ENCODE data around the gene ANKRD37.

DNA sequence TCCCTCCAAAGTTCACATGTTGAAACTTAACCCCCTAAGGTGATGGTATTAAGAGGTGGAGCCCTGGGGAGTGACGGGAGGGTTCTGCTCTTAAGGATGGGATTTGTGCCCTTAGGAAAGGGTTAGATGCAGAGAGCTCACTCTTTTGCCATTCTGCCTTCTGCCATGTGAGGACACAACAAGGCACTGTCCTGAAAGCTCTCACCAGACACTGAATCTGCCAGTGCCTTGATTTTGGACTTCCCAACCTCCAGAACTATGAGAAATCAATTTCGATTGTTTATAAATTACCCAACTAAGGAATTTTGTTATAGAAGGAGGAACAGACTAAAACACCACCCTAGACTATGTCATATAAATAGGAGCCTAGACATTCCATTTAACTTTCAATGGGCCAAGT is 12.6 kb upstream of the ANKRD37 start:
- TF ChIP-seq, protein P1, sequence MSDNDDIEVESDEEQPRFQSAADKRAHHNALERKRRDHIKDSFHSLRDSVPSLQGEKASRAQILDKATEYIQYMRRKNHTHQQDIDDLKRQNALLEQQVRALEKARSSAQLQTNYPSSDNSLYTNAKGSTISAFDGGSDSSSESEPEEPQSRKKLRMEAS (IDR thresholded peaks at IDR 0.05): no peak
- TF ChIP-seq CREB1 (IDR thresholded peaks at IDR 0.05; ENCODE audit: low read depth): no peak
- TF ChIP-seq EP300 (IDR thresholded peaks at IDR 0.05; ENCODE audit: borderline replicate concordance): no peak
- no peak for TF ChIP-seq TEAD4 (IDR thresholded peaks at IDR 0.05)
- TF ChIP-seq, protein P2, sequence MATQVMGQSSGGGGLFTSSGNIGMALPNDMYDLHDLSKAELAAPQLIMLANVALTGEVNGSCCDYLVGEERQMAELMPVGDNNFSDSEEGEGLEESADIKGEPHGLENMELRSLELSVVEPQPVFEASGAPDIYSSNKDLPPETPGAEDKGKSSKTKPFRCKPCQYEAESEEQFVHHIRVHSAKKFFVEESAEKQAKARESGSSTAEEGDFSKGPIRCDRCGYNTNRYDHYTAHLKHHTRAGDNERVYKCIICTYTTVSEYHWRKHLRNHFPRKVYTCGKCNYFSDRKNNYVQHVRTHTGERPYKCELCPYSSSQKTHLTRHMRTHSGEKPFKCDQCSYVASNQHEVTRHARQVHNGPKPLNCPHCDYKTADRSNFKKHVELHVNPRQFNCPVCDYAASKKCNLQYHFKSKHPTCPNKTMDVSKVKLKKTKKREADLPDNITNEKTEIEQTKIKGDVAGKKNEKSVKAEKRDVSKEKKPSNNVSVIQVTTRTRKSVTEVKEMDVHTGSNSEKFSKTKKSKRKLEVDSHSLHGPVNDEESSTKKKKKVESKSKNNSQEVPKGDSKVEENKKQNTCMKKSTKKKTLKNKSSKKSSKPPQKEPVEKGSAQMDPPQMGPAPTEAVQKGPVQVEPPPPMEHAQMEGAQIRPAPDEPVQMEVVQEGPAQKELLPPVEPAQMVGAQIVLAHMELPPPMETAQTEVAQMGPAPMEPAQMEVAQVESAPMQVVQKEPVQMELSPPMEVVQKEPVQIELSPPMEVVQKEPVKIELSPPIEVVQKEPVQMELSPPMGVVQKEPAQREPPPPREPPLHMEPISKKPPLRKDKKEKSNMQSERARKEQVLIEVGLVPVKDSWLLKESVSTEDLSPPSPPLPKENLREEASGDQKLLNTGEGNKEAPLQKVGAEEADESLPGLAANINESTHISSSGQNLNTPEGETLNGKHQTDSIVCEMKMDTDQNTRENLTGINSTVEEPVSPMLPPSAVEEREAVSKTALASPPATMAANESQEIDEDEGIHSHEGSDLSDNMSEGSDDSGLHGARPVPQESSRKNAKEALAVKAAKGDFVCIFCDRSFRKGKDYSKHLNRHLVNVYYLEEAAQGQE (IDR thresholded peaks at IDR 0.05; ENCODE audit: low read depth): no peak
- TF ChIP-seq ZBTB7A (IDR thresholded peaks at IDR 0.05; ENCODE audit: low read depth): no peak
- no peak for TF ChIP-seq YY1 (IDR thresholded peaks at IDR 0.05; ENCODE audit: low read depth)
- no peak for TF ChIP-seq EGR1 (IDR thresholded peaks at IDR 0.05)
- TF ChIP-seq, protein P3, sequence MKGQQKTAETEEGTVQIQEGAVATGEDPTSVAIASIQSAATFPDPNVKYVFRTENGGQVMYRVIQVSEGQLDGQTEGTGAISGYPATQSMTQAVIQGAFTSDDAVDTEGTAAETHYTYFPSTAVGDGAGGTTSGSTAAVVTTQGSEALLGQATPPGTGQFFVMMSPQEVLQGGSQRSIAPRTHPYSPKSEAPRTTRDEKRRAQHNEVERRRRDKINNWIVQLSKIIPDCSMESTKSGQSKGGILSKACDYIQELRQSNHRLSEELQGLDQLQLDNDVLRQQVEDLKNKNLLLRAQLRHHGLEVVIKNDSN (IDR thresholded peaks at IDR 0.05): no peak
- no peak for TF ChIP-seq TAF1 (IDR thresholded peaks at IDR 0.05; ENCODE audit: low read depth)
- no peak for TF ChIP-seq TCF12 (IDR thresholded peaks at IDR 0.05; ENCODE audit: low read depth)
- no peak for TF ChIP-seq RAD21 (IDR thresholded peaks at IDR 0.05; ENCODE audit: low read depth)
